Stimulated activated CD8-positive, alpha-beta memory T cell treated with anti-CD3 and anti-CD28 coated beads, Interleukin-12 subunit alpha, Interleukin-12 subunit beta, amount 100 ng/mL, for 24 hours (primary cell): ENCODE data around the gene CYTH2.
"Not testable (repeated sequence)": the region's sequence is repeated elsewhere in the genome, so short reads cannot be mapped to it uniquely, and the experiment has no call there.

Experiments used
- DNase-seq: peaks from one replicate; pipeline ENCODE4 v3.0.0-alpha.2; 2020; ENCODE audit errors: extremely low read depth

CYTH2 gene

GRCh38 chr19:48511800-48512503 lies 42.8 kb downstream of the CYTH2 start, which contains the start of gene LMTK3:
Gene LMTK3 (minus strand): TSS chr19:48511835. CDS start chr19:48511576, 259 bp downstream.
- no peak for DNase-seq

DNA sequence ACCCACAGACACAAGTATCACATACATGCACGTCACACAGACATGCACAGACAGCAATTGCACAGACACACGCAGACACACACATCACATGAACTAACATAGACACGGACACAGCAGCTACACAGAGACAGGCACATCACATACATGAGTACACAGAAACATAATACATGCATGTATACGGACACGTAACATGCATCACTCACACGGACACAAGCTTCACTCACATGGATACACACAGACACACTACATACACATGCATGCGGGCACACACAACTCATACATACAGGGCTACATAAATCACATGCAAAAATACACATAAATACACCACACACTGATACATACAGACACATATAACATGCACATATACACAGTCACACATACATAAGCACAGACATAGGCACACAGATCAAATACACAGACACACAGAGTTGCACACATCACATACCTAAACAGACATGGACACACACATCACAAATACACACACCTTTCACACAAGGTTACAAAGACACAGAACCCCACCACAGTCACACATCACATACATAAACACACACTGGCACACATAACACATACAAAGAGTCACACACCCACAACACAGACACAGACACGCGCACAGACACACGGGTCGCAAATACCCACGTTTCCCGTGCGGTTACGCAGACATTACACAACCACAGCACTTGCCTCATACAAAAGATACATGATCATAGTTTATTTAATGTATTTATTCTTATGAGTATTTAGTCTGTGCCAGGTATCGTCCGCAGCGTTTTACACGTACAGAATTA lies 43.5 kb downstream of the CYTH2 start:
- DNase-seq = no peak

GRCh38 chr19:48513289-48514122 lies 44.3 kb downstream of the CYTH2 start:
- DNase-seq = no peak

- DNase-seq = no peak
Measured at GRCh38 chr19:48514123-48514458, 44.9 kb downstream of the CYTH2 start.

DNA sequence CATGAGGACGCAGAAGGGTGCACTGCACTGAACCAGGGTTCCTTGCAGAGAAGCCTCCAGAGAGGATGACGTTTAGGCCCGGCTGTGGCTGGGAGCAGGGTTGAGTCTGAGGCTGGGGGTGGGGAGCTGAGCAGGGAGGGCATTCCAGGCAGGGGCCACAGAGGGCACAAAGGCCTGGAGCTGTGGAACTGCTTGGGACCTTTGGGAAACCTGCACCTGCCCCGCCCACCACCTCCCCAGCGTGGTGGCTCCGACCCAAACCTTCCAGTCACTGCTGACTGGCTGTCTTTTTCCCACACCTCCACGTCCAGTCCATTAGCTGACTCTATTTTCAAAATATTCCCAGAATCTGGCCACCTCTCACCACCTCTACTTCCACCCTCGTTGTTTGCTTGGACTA lies 47.4 kb downstream of the CYTH2 start:
- DNase-seq = no peak

DNA sequence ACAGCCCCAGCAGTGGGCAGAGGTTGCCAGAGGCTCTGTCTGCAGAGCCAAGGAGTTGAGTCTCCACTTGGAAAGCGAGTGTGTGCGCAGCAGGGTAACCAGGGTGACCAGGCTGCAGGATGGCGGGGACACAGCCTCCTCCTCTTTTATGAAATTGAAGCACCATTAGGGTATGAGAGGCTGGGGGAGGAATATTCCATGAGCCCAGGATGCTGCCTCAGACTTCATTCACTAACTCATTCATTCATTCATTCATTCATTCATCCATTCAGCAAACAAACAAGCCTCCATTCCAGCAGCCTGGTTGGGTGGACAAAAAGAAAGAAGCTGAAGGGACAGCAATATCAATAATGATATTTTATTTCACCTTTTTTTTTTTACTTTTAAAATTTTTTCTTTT lies 49.0 kb downstream of the CYTH2 start:
- no peak for DNase-seq

DNA sequence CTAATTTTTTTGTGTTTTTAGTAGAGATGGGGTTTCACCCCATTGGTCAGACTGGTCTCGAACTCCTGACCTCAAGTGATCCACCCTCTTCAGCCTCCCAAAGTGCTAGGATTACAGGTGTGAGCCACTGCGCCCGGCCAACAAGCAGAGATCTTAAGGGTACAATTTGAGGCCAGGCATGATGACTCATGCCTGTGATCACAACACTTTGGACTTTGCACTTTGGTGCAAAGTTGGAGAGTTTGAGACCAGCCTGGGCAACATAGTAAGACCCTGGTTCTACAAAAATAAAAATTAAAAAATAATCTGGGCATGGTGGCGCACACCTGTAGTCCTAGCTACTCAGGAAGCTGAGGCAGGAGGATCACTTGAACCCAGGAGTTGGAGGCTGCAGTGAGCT lies 50.3 kb downstream of the CYTH2 start:
- DNase-seq = not testable (repeated sequence)

DNA sequence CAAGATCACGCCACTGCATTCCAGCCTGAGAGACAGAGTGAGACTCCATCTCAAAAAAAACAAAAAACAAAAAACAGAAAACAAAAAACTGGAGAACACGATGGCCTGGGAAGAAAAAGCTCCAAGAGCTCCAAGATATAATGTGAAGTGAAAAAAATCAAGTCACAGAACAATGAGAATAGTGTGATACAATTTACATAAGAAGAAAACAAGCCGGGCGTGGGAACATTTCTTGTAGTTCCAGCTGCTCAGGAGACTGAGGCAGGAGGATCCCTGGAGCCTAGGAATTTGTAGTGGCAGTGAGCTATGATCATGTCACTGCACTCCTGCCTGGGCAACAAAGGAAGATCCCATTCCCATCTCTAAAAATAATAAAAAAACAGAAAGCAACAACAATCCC lies 51.0 kb downstream of the CYTH2 start:
- DNase-seq = no peak

DNA sequence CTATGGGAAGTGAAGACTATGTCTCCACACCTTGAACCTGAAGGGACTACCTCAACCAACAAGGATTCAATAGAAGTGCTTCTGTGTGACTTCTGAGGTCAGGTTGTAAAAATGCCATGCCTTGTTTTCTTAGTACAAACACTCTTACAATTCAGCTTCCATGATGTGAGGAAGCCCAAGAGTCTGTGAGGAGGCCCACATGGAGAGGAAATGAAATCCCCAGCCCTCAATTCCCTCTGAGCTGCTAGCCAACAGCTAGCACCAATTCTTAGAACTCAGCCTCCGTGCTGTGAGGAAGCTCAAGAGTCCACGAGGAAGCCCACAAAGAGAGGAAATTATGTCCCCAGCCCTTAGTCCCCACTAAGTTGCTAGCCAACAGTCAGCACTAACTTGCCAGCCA lies 55.1 kb downstream of the CYTH2 start:
- no peak for DNase-seq

- no peak for DNase-seq
Measured at GRCh38 chr19:48524732-48525131, 55.6 kb downstream of the CYTH2 start.

DNA sequence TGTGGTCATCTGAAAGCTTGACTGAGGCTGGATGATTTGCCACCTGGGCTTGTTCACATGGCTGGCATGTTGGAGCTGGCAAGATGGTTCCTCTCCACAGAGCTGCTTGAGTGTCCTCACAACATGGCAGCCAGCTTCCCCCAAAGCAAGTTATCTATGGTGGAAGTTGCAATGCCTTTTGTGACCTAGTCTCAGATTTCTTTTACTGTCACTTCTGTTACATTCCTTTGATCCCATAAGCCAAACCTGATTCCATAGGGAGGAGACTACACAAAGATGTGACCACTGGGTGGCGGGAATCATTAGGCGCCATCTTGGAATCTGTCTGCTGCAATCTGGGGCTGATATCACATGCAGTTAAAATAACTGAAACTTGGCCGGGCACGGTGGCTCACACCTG lies 60.0 kb downstream of the CYTH2 start:
- no peak for DNase-seq

- DNase-seq = no peak
Measured at GRCh38 chr19:48530066-48530720, 61.0 kb downstream of the CYTH2 start.

GRCh38 chr19:48530770-48531169 lies 61.6 kb downstream of the CYTH2 start:
- DNase-seq = no peak
